Activated CD4-positive, alpha-beta T cell treated with anti-CD3 and anti-CD28 coated beads for 36 hours (primary cell): Measurements from ENCODE around the gene PARG. TPM values are rescaled to one million over a fixed set of nuclear protein-coding genes. Genes with fewer than 3 reads are reported as not detected.
"Not testable (repeated sequence)": the region's sequence is repeated elsewhere in the genome, so short reads cannot be mapped to it uniquely, and the experiment has no call there.

Source experiments
- ATAC-seq: fragments of 200-7000 bp; cut with Tn5 transposase; one replicate; pipeline ENCODE4 v1.10.0; 2021; ENCODE audit warnings: mild to moderate bottlenecking, moderate library complexity
- CTCF ChIA-PET: fragments of 350-600 bp; sonication (Branson Sonifier 250); formaldehyde crosslinking; loops from one replicate; lab custom pipeline; 2021; ENCODE audit warnings: antibody characterized with exemption; lab: Charles Lee
- POLR2A ChIA-PET: fragments of 350-600 bp; sonication (Branson Sonifier 250); formaldehyde crosslinking; loops from one replicate; lab custom pipeline; 2021; ENCODE audit warnings: antibody characterized with exemption, inconsistent platforms; lab: Charles Lee
- DNase-seq: peaks from one replicate; pipeline ENCODE4 v3.0.0-alpha.2; 2020
- H3K27ac Mint-ChIP-seq: one replicate; pipeline ENCODE4 v1.8.0; 2021; ENCODE audit warnings: mixed read lengths
- H3K27me3 Mint-ChIP-seq: one replicate; pipeline ENCODE4 v1.8.0; 2021; ENCODE audit warnings: mixed read lengths
- H3K36me3 Mint-ChIP-seq: one replicate; pipeline ENCODE4 v1.8.0; 2021; ENCODE audit warnings: low read depth, mixed read lengths
- H3K4me1 Mint-ChIP-seq: one replicate; pipeline ENCODE4 v1.8.0; 2021; ENCODE audit warnings: mixed read lengths
- H3K4me3 Mint-ChIP-seq: one replicate; pipeline ENCODE4 v1.8.0; 2021; ENCODE audit warnings: mild to moderate bottlenecking, moderate library complexity, mixed read lengths
- H3K9me3 Mint-ChIP-seq: one replicate; pipeline ENCODE4 v1.8.0; 2021; ENCODE audit warnings: low read depth, mixed read lengths
- intact Hi-C, 2 experiments: fragments of 100-400 bp; cut with DNase I in 1 of 2; cut with micrococcal nuclease in 1 of 2; formaldehyde crosslinking; loops; one replicate each; pipeline versions ENCODE4 v1.14.2 to v1.15.1; 2022 to 2024; cut with DNase I, micrococcal nuclease
- total RNA-seq, 2 experiments: library from RNA; stranded (reverse); gene quantifications; one replicate each; pipeline ENCODE4 v1.2.3, GENCODE V29; 2021

PARG gene
- total RNA-seq, 2 experiments from 2014 or later, result 33.9 to 36.1 TPM

DNA sequence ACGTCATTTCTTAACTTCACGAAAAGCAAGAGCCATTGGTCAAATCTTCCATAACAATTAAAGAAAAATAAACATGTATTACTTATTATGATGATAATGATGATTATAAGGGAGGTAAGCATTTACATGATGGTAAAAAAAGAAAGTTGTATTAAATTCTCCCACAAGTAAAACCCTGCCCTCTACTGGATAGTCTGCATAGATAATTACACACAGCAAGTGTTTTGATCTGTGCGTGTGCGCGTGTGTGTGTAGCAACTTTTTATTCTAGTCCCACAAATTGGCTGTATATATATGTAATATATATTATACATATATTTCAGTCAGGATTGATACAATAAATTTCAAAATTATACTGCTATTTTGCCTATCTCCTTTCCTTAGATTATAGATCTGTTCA, 51.8 kb downstream of the PARG start:
- H3K9me3 Mint-ChIP-seq, H3K27me3 Mint-ChIP-seq, CTCF ChIA-PET, POLR2A ChIA-PET, H3K4me1 Mint-ChIP-seq, H3K4me3 Mint-ChIP-seq, H3K27ac Mint-ChIP-seq, DNase-seq, intact Hi-C loops, ATAC-seq: not testable (repeated sequence)
- peaks cover 15% of the 10 kb centered on the region for H3K36me3 Mint-ChIP-seq

GRCh38 chr10:49884739-49885331, 57.0 kb downstream of the PARG start:
- POLR2A ChIA-PET, DNase-seq, intact Hi-C loops, H3K9me3 Mint-ChIP-seq, H3K27me3 Mint-ChIP-seq, H3K4me3 Mint-ChIP-seq, ATAC-seq, H3K27ac Mint-ChIP-seq, H3K4me1 Mint-ChIP-seq, CTCF ChIA-PET: not testable (repeated sequence)
- H3K36me3 Mint-ChIP-seq, result peaks cover 14% of the 10 kb centered on the region

DNA sequence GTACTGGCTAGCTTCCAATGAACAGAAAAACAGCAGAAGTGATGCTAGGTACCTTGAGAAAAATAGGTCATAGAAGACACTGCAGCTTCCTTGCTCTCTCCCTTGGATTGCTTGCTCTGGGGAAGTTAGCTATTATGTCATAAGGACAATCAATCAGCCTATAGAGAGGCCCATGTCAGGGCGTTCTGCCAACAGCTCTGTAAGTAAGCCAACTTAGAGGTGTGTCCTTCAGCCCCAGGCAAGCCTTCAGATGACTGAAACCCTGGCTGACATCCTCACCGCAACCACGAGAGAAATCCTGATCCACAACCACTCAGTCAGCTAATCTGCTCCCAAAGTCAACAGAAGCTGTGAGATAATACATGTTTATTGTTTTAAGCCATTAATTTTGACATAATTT, 58.0 kb downstream of the PARG start:
- CTCF ChIA-PET, ATAC-seq, intact Hi-C loops, H3K4me1 Mint-ChIP-seq, DNase-seq, H3K27me3 Mint-ChIP-seq, H3K9me3 Mint-ChIP-seq, H3K27ac Mint-ChIP-seq, H3K4me3 Mint-ChIP-seq, POLR2A ChIA-PET: not testable (repeated sequence)
- H3K36me3 Mint-ChIP-seq, result peaks cover 13% of the 10 kb centered on the region

- ATAC-seq, intact Hi-C loops, H3K9me3 Mint-ChIP-seq, H3K4me1 Mint-ChIP-seq, CTCF ChIA-PET, H3K27me3 Mint-ChIP-seq, H3K27ac Mint-ChIP-seq, POLR2A ChIA-PET, H3K4me3 Mint-ChIP-seq, DNase-seq: not testable (repeated sequence)
- peaks cover 13% of the 10 kb centered on the region for H3K36me3 Mint-ChIP-seq
Measured at GRCh38 chr10:49882327-49882726, 59.5 kb downstream of the PARG start.

GRCh38 chr10:49872740-49873139, 69.1 kb downstream of the PARG start:
- H3K9me3 Mint-ChIP-seq, H3K27me3 Mint-ChIP-seq, POLR2A ChIA-PET, H3K27ac Mint-ChIP-seq, CTCF ChIA-PET, H3K4me1 Mint-ChIP-seq, intact Hi-C loops, H3K4me3 Mint-ChIP-seq, H3K36me3 Mint-ChIP-seq, ATAC-seq, DNase-seq: not testable (repeated sequence)

- intact Hi-C loops, ATAC-seq, DNase-seq, H3K4me3 Mint-ChIP-seq, CTCF ChIA-PET, H3K9me3 Mint-ChIP-seq, H3K36me3 Mint-ChIP-seq, H3K27ac Mint-ChIP-seq, H3K4me1 Mint-ChIP-seq, H3K27me3 Mint-ChIP-seq, POLR2A ChIA-PET: not testable (repeated sequence)
Measured at GRCh38 chr10:49871462-49871861, 70.4 kb downstream of the PARG start.

DNA sequence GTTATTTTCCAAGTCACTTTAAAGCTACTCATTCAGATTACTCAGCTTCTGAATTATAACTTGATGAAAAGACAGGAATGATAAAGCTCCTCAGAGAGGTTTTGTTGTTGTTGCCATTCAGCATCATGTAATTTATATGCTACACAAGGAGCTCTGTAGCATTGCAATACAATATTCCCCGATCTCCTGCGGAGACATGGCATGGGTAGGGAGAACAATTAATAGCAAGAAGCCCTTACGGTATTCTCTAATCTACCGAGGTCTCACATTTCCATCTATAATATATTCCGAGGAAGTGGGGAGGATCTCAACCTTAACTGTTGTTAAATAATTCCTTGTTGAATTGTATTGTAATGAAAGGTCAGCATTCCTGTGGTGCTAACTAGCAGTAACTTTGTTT, 81.9 kb downstream of the PARG start:
- CTCF ChIA-PET, intact Hi-C loops, H3K9me3 Mint-ChIP-seq, H3K4me1 Mint-ChIP-seq, POLR2A ChIA-PET, H3K27me3 Mint-ChIP-seq, H3K36me3 Mint-ChIP-seq, H3K4me3 Mint-ChIP-seq, DNase-seq, H3K27ac Mint-ChIP-seq, ATAC-seq: not testable (repeated sequence)

GRCh38 chr10:49858697-49859382, 83.0 kb downstream of the PARG start:
- POLR2A ChIA-PET, intact Hi-C loops, CTCF ChIA-PET: not testable (repeated sequence)

DNA sequence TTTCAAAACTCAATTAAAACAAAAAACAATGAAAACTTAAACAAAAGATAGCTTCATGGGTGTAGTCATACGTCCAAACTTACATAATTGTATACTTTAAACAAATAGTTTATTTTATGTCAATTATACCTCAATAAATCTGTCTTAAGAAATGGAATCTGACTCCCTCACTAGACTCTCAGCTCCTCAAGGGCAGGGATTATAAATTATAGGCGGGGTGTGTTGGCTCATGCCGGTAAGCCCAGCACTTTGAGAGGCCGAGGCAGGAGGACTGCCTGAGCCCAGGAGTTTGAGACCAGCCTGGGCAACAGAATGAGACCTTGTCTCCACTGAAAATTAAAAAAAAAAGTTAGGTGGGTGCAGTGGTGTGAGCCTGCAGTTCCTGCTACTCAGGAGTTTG, 92.3 kb downstream of the PARG start:
- DNase-seq, POLR2A ChIA-PET, H3K4me3 Mint-ChIP-seq, H3K4me1 Mint-ChIP-seq, H3K27ac Mint-ChIP-seq, H3K9me3 Mint-ChIP-seq, ATAC-seq, CTCF ChIA-PET, H3K36me3 Mint-ChIP-seq, H3K27me3 Mint-ChIP-seq, intact Hi-C loops: not testable (repeated sequence)

More at GRCh38 chr10:49858697-49859382, 83.0 kb downstream of the PARG start:
- not testable (repeated sequence) for H3K27me3 Mint-ChIP-seq, H3K36me3 Mint-ChIP-seq, DNase-seq, ATAC-seq, H3K27ac Mint-ChIP-seq, H3K4me3 Mint-ChIP-seq, H3K9me3 Mint-ChIP-seq, H3K4me1 Mint-ChIP-seq

DNA sequence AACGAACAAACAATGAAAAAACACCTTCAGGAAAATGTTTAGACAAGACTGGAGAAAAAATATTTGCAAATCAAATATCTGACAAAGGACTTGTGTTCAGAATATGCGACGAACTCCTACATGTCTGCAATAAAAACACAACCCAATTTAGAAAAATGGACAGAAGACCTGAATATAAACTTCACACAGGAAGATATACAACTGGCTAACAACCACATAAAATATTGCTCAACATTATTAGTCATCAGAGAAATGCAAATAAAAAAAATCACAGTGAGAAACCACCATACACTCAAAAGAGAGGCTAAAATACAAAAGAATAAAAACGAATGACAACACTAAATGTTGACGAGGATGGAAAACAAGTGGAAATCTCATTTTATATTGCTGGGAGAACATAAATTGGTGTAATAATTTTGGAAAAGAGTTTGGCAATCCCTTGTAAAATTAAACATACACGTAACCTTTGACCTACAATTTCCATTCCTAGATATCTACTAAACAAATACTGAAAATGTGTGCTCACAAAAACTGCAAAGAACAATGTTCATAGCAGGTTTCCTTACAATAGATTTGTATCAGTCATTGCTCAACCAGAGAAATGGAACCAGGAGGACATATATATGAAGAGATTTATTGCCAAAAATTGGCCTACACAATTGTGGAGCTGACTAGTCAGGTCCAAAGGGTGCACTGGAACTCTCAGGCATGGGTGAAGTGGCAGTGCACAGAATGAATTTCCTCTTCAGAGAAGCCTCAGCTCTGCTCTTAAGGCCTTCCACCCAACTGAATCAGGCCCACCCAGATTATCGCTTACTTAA, 96.8 kb downstream of the PARG start:
- intact Hi-C loops, result no loop called here

DNA sequence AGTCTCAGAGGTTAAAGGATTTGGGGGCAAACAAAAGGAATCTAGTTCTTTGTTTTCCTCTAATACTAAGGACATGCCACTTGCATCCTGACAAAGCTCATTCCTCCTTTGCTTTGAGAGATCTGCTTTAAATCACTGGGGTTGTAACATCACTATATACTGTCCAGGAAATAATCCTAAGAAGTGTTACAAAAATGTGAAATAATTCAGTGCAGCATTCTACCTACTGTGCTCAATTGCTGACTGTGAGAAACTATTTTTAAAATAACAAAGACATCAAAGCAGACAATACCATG, 99.5 kb downstream of the PARG start:
- POLR2A ChIA-PET, intact Hi-C loops, H3K9me3 Mint-ChIP-seq, H3K27me3 Mint-ChIP-seq, H3K4me1 Mint-ChIP-seq, CTCF ChIA-PET, H3K27ac Mint-ChIP-seq, H3K4me3 Mint-ChIP-seq, DNase-seq, ATAC-seq: not testable (repeated sequence)
- peaks cover 40% of the 10 kb centered on the region for H3K36me3 Mint-ChIP-seq

More for the DNA sequence above, 96.8 kb downstream of the PARG start:
- H3K27ac Mint-ChIP-seq, result no peak overlapping the region
- ChIA-PET CTCF (no interaction called here), POLR2A (no interaction called here)
- H3K36me3 Mint-ChIP-seq, result peaks cover 28% of the 10 kb centered on the region
- DNase-seq (no peak), ATAC-seq (no peak)
- no peaks in the 10 kb centered on the region for H3K4me1 Mint-ChIP-seq
- no peak overlapping the region for H3K4me3 Mint-ChIP-seq
- H3K27me3 Mint-ChIP-seq, result no peaks in the 10 kb centered on the region
- H3K9me3 Mint-ChIP-seq, result no peaks in the 10 kb centered on the region
